Keratinocyte (primary cell): ENCODE results near the gene KMT2B. TPM values are rescaled to one million over a fixed set of nuclear protein-coding genes. Genes with fewer than 3 reads are reported as not detected.

ENCODE experiments used
- DNase-seq: peaks from one replicate; pipeline ENCODE4 v3.0.0-alpha.2; 2011; ENCODE audit warnings: low read depth, missing footprints, low spot score
- FAIRE-seq: peaks from 2 replicates; lab custom pipeline; 2011; peaks lifted over from hg19 to GRCh38; lab: Jason Lieb, UNC
- H2AFZ ChIP-seq: 2 replicates; pipeline ENCODE4 v1.6.0; 2012; ENCODE audit warnings: low read length, control low read depth, inconsistent platforms; ENCODE audit not compliant: control insufficient read depth
- H3K27ac ChIP-seq: 2 replicates; pipeline ENCODE4 v1.5.1; 2011; ENCODE audit warnings: low read length; ENCODE audit not compliant: control insufficient read depth, insufficient read depth
- H3K27me3 ChIP-seq: 3 replicates; pipeline ENCODE4 v1.6.0; 2011; ENCODE audit warnings: low read length; ENCODE audit not compliant: control insufficient read depth, insufficient read depth; ENCODE audit errors: extremely low read depth
- H3K36me3 ChIP-seq, 2 experiments: 2 replicates in 1 of 2; 3 replicates in 1 of 2; pipeline ENCODE4 v1.5.1; 2011; ENCODE audit warnings: low read length in 2 of 2, mild to moderate bottlenecking in 1 of 2; ENCODE audit not compliant: control insufficient read depth in 2 of 2, insufficient read depth in 2 of 2; ENCODE audit errors: extremely low read depth in 1 of 2
- H3K4me1 ChIP-seq: 3 replicates; pipeline ENCODE4 v1.5.1; 2011; ENCODE audit warnings: low read length; ENCODE audit not compliant: control insufficient read depth, insufficient read depth; ENCODE audit errors: extremely low read depth
- H3K4me2 ChIP-seq: 3 replicates; pipeline ENCODE4 v1.6.0; 2011; ENCODE audit warnings: low read depth, low read length; ENCODE audit not compliant: control insufficient read depth, insufficient read depth; ENCODE audit errors: extremely low read depth
- H3K4me3 ChIP-seq, 3 experiments: fragments of 200-600 bp in 1 of 3; sonication (generic) in 1 of 3; 2 replicates in 2 of 3; 3 replicates in 1 of 3; pipeline ENCODE4 v1.5.1; 2011 to 2016; ENCODE audit warnings: low read length in 3 of 3, mild to moderate bottlenecking in 3 of 3, control low read depth in 2 of 3, inconsistent platforms in 1 of 3, low read depth in 1 of 3, mixed read lengths in 1 of 3, mixed run types in 1 of 3, moderate library complexity in 1 of 3; ENCODE audit not compliant: control insufficient read depth in 2 of 3, insufficient read depth in 2 of 3; ENCODE audit errors: extremely low read depth in 1 of 3
- H3K79me2 ChIP-seq: 2 replicates; pipeline ENCODE4 v1.6.0; 2012; ENCODE audit warnings: low read length; ENCODE audit not compliant: control insufficient read depth, insufficient read depth
- H3K9ac ChIP-seq: 3 replicates; pipeline ENCODE4 v1.6.0; 2011; ENCODE audit warnings: low read length; ENCODE audit not compliant: control insufficient read depth, insufficient read depth; ENCODE audit errors: extremely low read depth
- H3K9me1 ChIP-seq: 3 replicates; pipeline ENCODE4 v1.6.0; 2011; ENCODE audit warnings: low read length; ENCODE audit not compliant: control insufficient read depth, insufficient read depth; ENCODE audit errors: extremely low read depth
- H3K9me3 ChIP-seq: 2 replicates; pipeline ENCODE4 v1.5.1; 2012; ENCODE audit warnings: low read depth, low read length; ENCODE audit not compliant: control insufficient read depth
- H4K20me1 ChIP-seq: 3 replicates; pipeline ENCODE4 v1.6.0; 2011; ENCODE audit warnings: low read length; ENCODE audit not compliant: control insufficient read depth, insufficient read depth; ENCODE audit errors: extremely low read depth
- CTCF ChIP-seq, 3 experiments: IDR thresholded peaks in 1 of 3; conservative IDR thresholded peaks in 1 of 3; optimal IDR thresholded peaks in 1 of 3; 2 replicates in 2 of 3; 3 replicates in 1 of 3; pipeline versions ENCODE3 to v1.5.1; 2011; ENCODE audit warnings: low read length in 3 of 3, mild to moderate bottlenecking in 3 of 3, moderate library complexity in 2 of 3, control low read depth in 1 of 3, inconsistent platforms in 1 of 3; ENCODE audit not compliant: insufficient read depth in 2 of 3; ENCODE audit errors: extremely low read depth in 1 of 3
- EZH2 ChIP-seq: IDR thresholded peaks from one replicate; pipeline ENCODE4 v1.6.1; 2012; ENCODE audit warnings: inconsistent platforms, mild to moderate bottlenecking, low read length, moderate library complexity
- dilution Hi-C: fragments of 300-500 bp; cut with MboI; formaldehyde crosslinking; loops from one replicate; pipeline ENCODE4 v1.7.0; 2020; ENCODE audit warnings: low sequenced_read_pairs; ENCODE audit not compliant: extremely low pct_ligation_motif_present
- polyA plus RNA-seq, 5 experiments: library from polyadenylated mRNA; depleted of rRNA in 3 of 5; stranded (reverse) in 3 of 5; stranded (forward) in 1 of 5; unstranded in 1 of 5; fragments of >200 nt; gene quantifications; 1 replicate in 1 of 5; 2 replicates in 3 of 5; 3 replicates in 1 of 5; pipeline versions ENCODE4 v1.2.1 to v1.2.3, GENCODE V29; 2011 to 2012; ENCODE audit warnings: missing spikeins in 2 of 5, low read depth in 1 of 5, low replicate concordance in 1 of 5

KMT2B gene
- polyA plus RNA-seq, 1 donor (not counting 4 experiments of a cell fraction or from before 2014, with no cell fraction given) = 7.7 TPM

- peaks cover 2% of the 10 kb centered on the region for H3K4me1 ChIP-seq
- no peaks in the 10 kb centered on the region for H3K9me3 ChIP-seq
- H3K36me3 ChIP-seq = peaks cover 63 to 65% of the 10 kb centered on the region in 2 experiments
- H4K20me1 ChIP-seq = peaks cover 4% of the 10 kb centered on the region
- H3K9me1 ChIP-seq = no peaks in the 10 kb centered on the region
- H3K4me3 ChIP-seq = no peak overlapping the region
- H3K9ac ChIP-seq = no peak overlapping the region
- H3K79me2 ChIP-seq = peaks cover 33% of the 10 kb centered on the region
- dilution Hi-C loops = no loop called here
- H3K27ac ChIP-seq = no peak overlapping the region
- no peak for FAIRE-seq
- TF ChIP-seq CTCF (optimal IDR thresholded peaks at IDR 0.05 in 1 of 3, IDR thresholded peaks at IDR 0.05 in 1 of 3, conservative IDR thresholded peaks at IDR 0.05 in 1 of 3; ENCODE audit: extremely low read depth in 1 of 3, insufficient read depth in 2 of 3, low read length in 3 of 3) (no peak), EZH2 (no peak)
- H2AFZ ChIP-seq = no peak overlapping the region
- H3K27me3 ChIP-seq = no peaks in the 10 kb centered on the region
- no peak overlapping the region for H3K4me2 ChIP-seq
- DNase-seq = no peak
These were observed 6.8 kb downstream of the KMT2B start for GRCh38 chr19:35724560-35724959.

- peaks cover 4% of the 10 kb centered on the region for H4K20me1 ChIP-seq
- no peak overlapping the region for H3K4me2 ChIP-seq
- H3K9ac ChIP-seq = no peak overlapping the region
- H2AFZ ChIP-seq = no peak overlapping the region
- peaks cover 27% of the 10 kb centered on the region for H3K79me2 ChIP-seq
- TF ChIP-seq EZH2 (no peak), CTCF (optimal IDR thresholded peaks at IDR 0.05 in 1 of 3, IDR thresholded peaks at IDR 0.05 in 1 of 3, conservative IDR thresholded peaks at IDR 0.05 in 1 of 3; ENCODE audit: extremely low read depth in 1 of 3, insufficient read depth in 2 of 3, low read length in 3 of 3) (no peak)
- dilution Hi-C loops = no loop called here
- DNase-seq = no peak
- peaks cover 66 to 69% of the 10 kb centered on the region in 2 experiments for H3K36me3 ChIP-seq
- H3K4me1 ChIP-seq = no peaks in the 10 kb centered on the region
- H3K4me3 ChIP-seq = no peak overlapping the region
- no peak for FAIRE-seq
- no peaks in the 10 kb centered on the region for H3K9me1 ChIP-seq
- H3K9me3 ChIP-seq = no peaks in the 10 kb centered on the region
- no peaks in the 10 kb centered on the region for H3K27me3 ChIP-seq
- H3K27ac ChIP-seq = no peak overlapping the region
These were observed 7.5 kb downstream of the KMT2B start for GRCh38 chr19:35725216-35725861.
